Ascending aorta (tissue), 2 donors: ENCODE measurements around the gene PSMB10. TPM values are rescaled to one million over a fixed set of nuclear protein-coding genes. Genes with fewer than 3 reads are reported as not detected.

ENCODE experiments used
- DNase-seq, 2 donors: peaks; one replicate each; pipeline ENCODE4 v3.0.0-alpha.2; 2019; ENCODE audit warnings: low spot score in 2 of 2
- H3K27ac ChIP-seq, 2 donors: fragments of 200-600 bp; sonication (generic); one replicate each; pipeline ENCODE4 v1.5.1; 2016 to 2017; ENCODE audit warnings: mild to moderate bottlenecking in 1 of 2
- H3K27me3 ChIP-seq: fragments of 200-600 bp; sonication (generic); one replicate; pipeline ENCODE4 v1.5.1; 2017
- H3K36me3 ChIP-seq, 2 donors: fragments of 200-600 bp; sonication (generic); one replicate each; pipeline ENCODE4 v1.5.1; 2016
- H3K4me1 ChIP-seq, 2 donors: fragments of 200-600 bp; sonication (generic); one replicate each; pipeline ENCODE4 v1.5.1; 2016 to 2017; ENCODE audit warnings: mild to moderate bottlenecking in 1 of 2
- H3K4me3 ChIP-seq, 2 donors: fragments of 200-600 bp; sonication (generic); one replicate each; pipeline ENCODE4 v1.5.1; 2016 to 2017; ENCODE audit warnings: mild to moderate bottlenecking in 1 of 2
- H3K9me3 ChIP-seq, 2 donors: fragments of 200-600 bp; sonication (generic); one replicate each; pipeline ENCODE4 v1.5.1; 2016
- intact Hi-C: fragments of 100-400 bp; cut with DNase I; formaldehyde crosslinking; loops from one replicate; pipeline ENCODE4 v1.15.1; 2023
- total RNA-seq: library from RNA; depleted of rRNA; stranded (reverse); fragments of >200 nt; gene quantifications from one replicate; pipeline ENCODE4 v1.1.0, GENCODE V29; 2016
- TF ChIP-seq, protein P1 (sequence below), 3 experiments: fragments of 200-600 bp in 2 of 3; fragments of 450-650 bp in 1 of 3; sonication (generic) in 2 of 3; IDR thresholded peaks; one replicate each; pipeline ENCODE4 v1.5.1; 2016 to 2019; ENCODE audit warnings: antibody characterized with exemption in 3 of 3, mild to moderate bottlenecking in 1 of 3, moderate library complexity in 1 of 3

Gene PSMB10
- total RNA-seq, 1 donor from 2014 or later = 13.9 TPM

- peaks cover 19 to 44% of the 10 kb centered on the region in 2 donors for H3K4me1 ChIP-seq
- no peak overlapping the region for H3K4me3 ChIP-seq
- TF ChIP-seq, protein P1, sequence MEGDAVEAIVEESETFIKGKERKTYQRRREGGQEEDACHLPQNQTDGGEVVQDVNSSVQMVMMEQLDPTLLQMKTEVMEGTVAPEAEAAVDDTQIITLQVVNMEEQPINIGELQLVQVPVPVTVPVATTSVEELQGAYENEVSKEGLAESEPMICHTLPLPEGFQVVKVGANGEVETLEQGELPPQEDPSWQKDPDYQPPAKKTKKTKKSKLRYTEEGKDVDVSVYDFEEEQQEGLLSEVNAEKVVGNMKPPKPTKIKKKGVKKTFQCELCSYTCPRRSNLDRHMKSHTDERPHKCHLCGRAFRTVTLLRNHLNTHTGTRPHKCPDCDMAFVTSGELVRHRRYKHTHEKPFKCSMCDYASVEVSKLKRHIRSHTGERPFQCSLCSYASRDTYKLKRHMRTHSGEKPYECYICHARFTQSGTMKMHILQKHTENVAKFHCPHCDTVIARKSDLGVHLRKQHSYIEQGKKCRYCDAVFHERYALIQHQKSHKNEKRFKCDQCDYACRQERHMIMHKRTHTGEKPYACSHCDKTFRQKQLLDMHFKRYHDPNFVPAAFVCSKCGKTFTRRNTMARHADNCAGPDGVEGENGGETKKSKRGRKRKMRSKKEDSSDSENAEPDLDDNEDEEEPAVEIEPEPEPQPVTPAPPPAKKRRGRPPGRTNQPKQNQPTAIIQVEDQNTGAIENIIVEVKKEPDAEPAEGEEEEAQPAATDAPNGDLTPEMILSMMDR (IDR thresholded peaks at IDR 0.05) = no peak
- intact Hi-C loops = no loop called here
- peaks cover 0 to 5% of the 10 kb centered on the region in 2 donors for H3K36me3 ChIP-seq
- peak overlapping the region; percentile 66 to 78 for H3K27ac ChIP-seq
- H3K27me3 ChIP-seq = no peaks in the 10 kb centered on the region
- no peaks in the 10 kb centered on the region for H3K9me3 ChIP-seq
- peak; percentile 24 to 91 for DNase-seq
Measured at GRCh38 chr16:67897231-67897630, 39.4 kb downstream of the PSMB10 start.

- Histone ChIP-seq H3K27ac (peak overlapping the region; percentile 96 to 99), H3K4me1 (peaks cover 19 to 44% of the 10 kb centered on the region in 2 donors), H3K36me3 (no peaks in the 10 kb centered on the region), H3K27me3 (no peaks in the 10 kb centered on the region), H3K4me3 (peak overlapping the region; percentile 99 to 100), H3K9me3 (no peaks in the 10 kb centered on the region)
- TF ChIP-seq, protein P1 (IDR thresholded peaks at IDR 0.05) = no peak
- DNase-seq = no peak
- intact Hi-C loops = loop anchor here (1.0 to 2.0 kb wide), 2 partner anchors 41 to 47 kb away; partner anchors contain the start of genes CENPT and NUTF2
Measured at GRCh38 chr16:67893743-67894399, 42.8 kb downstream of the PSMB10 start.

GRCh38 chr16:67892899-67893742 is 43.5 kb downstream of the PSMB10 start, which contains the start of gene PSKH1:
Gene PSKH1, plus strand, starts transcription at chr16:67893254. Its CDS starts 15,496 bp downstream, at chr16:67908750.
- peaks cover 19 to 43% of the 10 kb centered on the region in 2 donors for H3K4me1 ChIP-seq
- peak; percentile 82 to 98 for DNase-seq
- H3K27ac ChIP-seq = peak within 1 kb of the TSS; percentile 96 to 99
- H3K9me3 ChIP-seq = no peaks in the 10 kb centered on the region
- no peaks in the 10 kb centered on the region for H3K27me3 ChIP-seq
- intact Hi-C loops = loop anchor here (1.0 to 2.0 kb wide), 2 partner anchors 42 to 46 kb away; partner anchors contain the start of genes CENPT and NUTF2
- peak within 1 kb of the TSS; percentile 99 to 100 for H3K4me3 ChIP-seq
- TF ChIP-seq, protein P1 (IDR thresholded peaks at IDR 0.05) = no peak
- no peaks in the 10 kb centered on the region for H3K36me3 ChIP-seq

DNA sequence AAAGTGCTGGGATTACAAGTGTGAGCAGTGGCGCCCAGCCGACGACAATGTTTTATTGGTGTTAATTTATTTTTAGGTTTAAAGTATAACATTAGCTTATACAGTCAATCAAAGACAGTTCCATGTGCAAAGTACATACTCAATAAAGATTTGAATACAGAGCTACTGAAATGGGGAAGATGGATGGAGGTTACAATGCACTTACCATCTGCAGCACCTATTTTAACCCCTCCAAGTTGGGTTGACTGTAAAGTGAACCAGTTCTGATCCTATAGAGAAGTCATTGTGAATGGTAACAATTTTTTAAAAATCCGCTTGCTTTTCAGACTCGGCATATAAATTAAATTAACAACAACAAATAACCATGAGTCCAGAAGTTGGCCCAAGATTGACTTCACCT is 44.3 kb downstream of the PSMB10 start:
- intact Hi-C loops = loop anchor here (2.0 kb wide), 1 partner anchor 46 kb away; the partner anchor contains the start of genes CENPT and NUTF2
- DNase-seq = no peak
- no peak overlapping the region for H3K27ac ChIP-seq
- peaks cover 15 to 35% of the 10 kb centered on the region in 2 donors for H3K4me1 ChIP-seq
- no peaks in the 10 kb centered on the region for H3K9me3 ChIP-seq
- TF ChIP-seq, protein P1 (IDR thresholded peaks at IDR 0.05) = no peak
- no peaks in the 10 kb centered on the region for H3K36me3 ChIP-seq
- H3K27me3 ChIP-seq = no peaks in the 10 kb centered on the region
- peak overlapping the region; percentile 99 to 100 for H3K4me3 ChIP-seq

DNA sequence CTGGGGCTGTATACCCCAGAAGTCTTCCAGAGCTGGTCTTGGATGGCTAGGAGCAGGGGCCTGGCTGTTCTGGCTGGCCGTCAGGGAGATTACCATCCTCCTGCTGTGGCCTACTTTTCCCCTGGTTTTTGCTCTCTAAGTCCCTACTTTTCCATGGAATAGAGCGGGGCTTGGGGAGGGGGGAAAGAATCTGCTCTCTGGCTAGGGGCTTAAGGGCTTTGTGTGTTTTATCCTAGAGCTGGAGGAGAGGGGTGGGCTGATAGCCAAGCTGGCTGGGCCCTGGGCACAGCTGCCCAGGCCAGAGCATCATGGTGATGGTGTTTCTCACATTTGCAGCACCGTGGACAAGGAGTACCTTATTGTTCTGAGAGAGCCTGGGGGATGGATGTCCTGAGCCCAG is 48.3 kb downstream of the PSMB10 start:
- intact Hi-C loops = no loop called here
- no peak for DNase-seq
- TF ChIP-seq, protein P1 (IDR thresholded peaks at IDR 0.05) = no peak
- Histone ChIP-seq H3K27ac (no peak overlapping the region), H3K9me3 (no peaks in the 10 kb centered on the region), H3K4me1 (peaks cover 7 to 13% of the 10 kb centered on the region in 2 donors), H3K27me3 (no peaks in the 10 kb centered on the region), H3K36me3 (peaks cover 7 to 16% of the 10 kb centered on the region in 2 donors), H3K4me3 (no peak overlapping the region)
